Heart right ventricle (tissue), 16 donors: ENCODE data around the gene MYO1H. TPM values are rescaled to one million over a fixed set of nuclear protein-coding genes. Genes with fewer than 3 reads are reported as not detected.

Experiments
- ATAC-seq, 8 donors: fragments of 200-7000 bp; cut with Tn5 transposase; one replicate each; pipeline ENCODE4 v1.9.1; 2020; ENCODE audit warnings: mild to moderate bottlenecking in 8 of 8, moderate library complexity in 8 of 8, moderate number of reproducible peaks in 1 of 8
- DNase-seq, 2 donors: peaks; one replicate each; pipeline ENCODE4 v3.0.0-alpha.2; 2020
- H3K27ac ChIP-seq, 10 donors: fragments of 200-600 bp; sonication (generic) in 2 of 10; one replicate each; pipeline versions ENCODE4 v1.5.0 to v1.8.0; 2020 to 2022; ENCODE audit warnings: mild to moderate bottlenecking in 3 of 10
- H3K27me3 ChIP-seq, 7 donors: fragments of 200-600 bp; one replicate each; pipeline ENCODE4 v1.8.0; 2021 to 2022; ENCODE audit warnings: mild to moderate bottlenecking in 2 of 7
- H3K36me3 ChIP-seq, 9 donors: fragments of 200-600 bp; sonication (generic) in 1 of 9; one replicate each; pipeline versions ENCODE4 v1.5.0 to v1.8.0; 2020 to 2022; ENCODE audit warnings: mild to moderate bottlenecking in 2 of 9
- H3K4me1 ChIP-seq, 9 donors: fragments of 200-600 bp; sonication (generic) in 1 of 9; one replicate each; pipeline versions ENCODE4 v1.5.0 to v1.8.0; 2020 to 2022; ENCODE audit warnings: mild to moderate bottlenecking in 4 of 9
- H3K4me3 ChIP-seq, 10 donors: fragments of 200-600 bp; sonication (generic) in 2 of 10; one replicate each; pipeline versions ENCODE4 v1.5.0 to v1.8.0; 2020 to 2022; ENCODE audit warnings: mild to moderate bottlenecking in 7 of 10, moderate library complexity in 2 of 10
- H3K9me3 ChIP-seq, 11 donors: fragments of 200-600 bp in 10 of 11; sonication (generic) in 2 of 11; one replicate each; pipeline versions ENCODE4 v1.5.0 to v1.8.0; 2013 to 2022; ENCODE audit warnings: mild to moderate bottlenecking in 2 of 11, control low read depth in 1 of 11, moderate library complexity in 1 of 11
- WGBS, 2 donors: extraction: QIAGEN DNeasy Blood & Tissue Kit; methylation state at CpG; one replicate each; pipeline ENCODE4 v1.1.7; 2013; ENCODE audit warnings: inconsistent platforms in 1 of 2; 5-methylcytosine and 5-hydroxymethylcytosine counted together
- intact Hi-C, 10 donors: fragments of 100-400 bp; cut with DNase I; formaldehyde crosslinking; loops; one replicate each; pipeline versions ENCODE4 v1.11.1 to v1.14.2; 2022
- polyA plus RNA-seq, 2 donors: library from polyadenylated mRNA; stranded (reverse); fragments of 200-250 nt; gene quantifications; one replicate each; pipeline ENCODE4 v1.2.3, GENCODE V29; 2013
- total RNA-seq, 10 donors: library from RNA; stranded (reverse); fragmentation: NEBNext Ultra II Directional in 3 of 10; extraction: Animal tissue kit (Norgen Biotek cat#: 25700) in 3 of 10; gene quantifications; one replicate each; pipeline versions ENCODE4 v1.2.1 to v1.2.4, GENCODE V29; 2021 to 2023
- TF ChIP-seq, protein P1 (sequence below), 9 donors: fragments of 200-600 bp; sonication (generic) in 2 of 9; IDR thresholded peaks; one replicate each; pipeline versions ENCODE4 v1.5.0 to v1.8.0; 2021 to 2022; ENCODE audit warnings: antibody characterized with exemption in 9 of 9, mild to moderate bottlenecking in 5 of 9, moderate library complexity in 1 of 9
- donor health status: Arrhythmogenic right ventricular cardiomyopathy.
- donor health status: ischemic (EF 13 %, LVEDD 7.1; RV severe dilation, severe dysfunction).
- donor health status: healthy with polysubstance abuse.
- donor health status: DM: no; HTN: yes; CAD: no.
- donor health status: DM: no; HTN: no; CAD: no.
- donor health status: ischemic (EF 25% LVEDD 6.9; RV normal size, moderate dysfunction).
- donor health status: ischemic (EF 25% LVEDD 5.7; RV mildly dilated, moderate dysfunction).
- donor health status: healthy.
- donor health status: DM: yes; HTN: yes; CAD: no.
- donor health status: Ischemic cardiomyopathy.
- donor health status: ischemic (EF 35%, LVEDD 5.7; RV mildly dilated, moderate dysfunction).
- donor health status: nonischemic (EF 11% LVEDD 7.7; RV severe dilation, severe dysfunction).
- donor health status: DM: yes; HTN: yes; CAD: no.
- donor health status: PGD.
- donor health status: ischemic (EF 29% LVEDD 5.4; RV normal size, mild dysfunction).
- donor health status: nonischemic (EF 23%, LVEDD 6.1; RV moderate dilation, normal function).

The MYO1H gene
- total and polyA plus RNA-seq, 12 donors: 0.07 to 1.3 (median 0.51) TPM; not detected in 4

DNA sequence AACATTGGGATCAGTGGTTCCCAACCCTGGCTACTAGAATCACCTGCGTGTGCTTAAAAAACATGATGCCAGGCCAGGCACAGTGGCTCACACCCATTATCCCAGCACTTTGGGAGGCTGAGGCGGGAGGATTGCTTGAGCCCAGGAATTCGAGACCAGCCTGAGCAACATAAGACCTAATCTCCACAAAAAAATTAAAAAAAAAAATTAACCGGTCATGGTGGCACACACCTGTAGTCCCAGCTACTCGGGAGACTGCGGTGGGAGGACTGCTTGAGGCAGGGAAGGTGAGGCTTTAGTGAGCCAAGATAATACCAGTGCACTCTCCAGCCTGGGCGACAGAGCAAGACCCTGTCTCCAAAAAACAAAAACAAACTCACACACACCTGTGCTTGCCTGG, 127.4 kb downstream of the MYO1H start:
- Histone ChIP-seq H3K4me1 (peaks cover 8 to 84% (median 74%) of the 10 kb centered on the region in 9 donors), H3K4me3 (peak overlapping the region in 3 of 10 donors; percentile 87 to 99 (median 94)), H3K36me3 (peaks cover 0 to 43% (median 2%) of the 10 kb centered on the region in 9 donors), H3K9me3 (no peaks in the 10 kb centered on the region), H3K27me3 (no peaks in the 10 kb centered on the region), H3K27ac (peak overlapping the region in 3 of 10 donors; percentile 5 to 100 (median 96))
- TF ChIP-seq, protein P1, sequence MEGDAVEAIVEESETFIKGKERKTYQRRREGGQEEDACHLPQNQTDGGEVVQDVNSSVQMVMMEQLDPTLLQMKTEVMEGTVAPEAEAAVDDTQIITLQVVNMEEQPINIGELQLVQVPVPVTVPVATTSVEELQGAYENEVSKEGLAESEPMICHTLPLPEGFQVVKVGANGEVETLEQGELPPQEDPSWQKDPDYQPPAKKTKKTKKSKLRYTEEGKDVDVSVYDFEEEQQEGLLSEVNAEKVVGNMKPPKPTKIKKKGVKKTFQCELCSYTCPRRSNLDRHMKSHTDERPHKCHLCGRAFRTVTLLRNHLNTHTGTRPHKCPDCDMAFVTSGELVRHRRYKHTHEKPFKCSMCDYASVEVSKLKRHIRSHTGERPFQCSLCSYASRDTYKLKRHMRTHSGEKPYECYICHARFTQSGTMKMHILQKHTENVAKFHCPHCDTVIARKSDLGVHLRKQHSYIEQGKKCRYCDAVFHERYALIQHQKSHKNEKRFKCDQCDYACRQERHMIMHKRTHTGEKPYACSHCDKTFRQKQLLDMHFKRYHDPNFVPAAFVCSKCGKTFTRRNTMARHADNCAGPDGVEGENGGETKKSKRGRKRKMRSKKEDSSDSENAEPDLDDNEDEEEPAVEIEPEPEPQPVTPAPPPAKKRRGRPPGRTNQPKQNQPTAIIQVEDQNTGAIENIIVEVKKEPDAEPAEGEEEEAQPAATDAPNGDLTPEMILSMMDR (IDR thresholded peaks at IDR 0.05): no peak
- ATAC-seq: no peak
- intact Hi-C loops: loop anchor here in 4 of 10 donors (5.0 kb wide), 2 partner anchors 38 to 43 kb away; no protein-coding TSS in a partner anchor
- WGBS, 2 donors: 90 to 93% methylated on average over 7 of the region's 7 CpGs
- no peak for DNase-seq

- DNase-seq: no peak
- intact Hi-C loops: loop anchor here in 9 of 10 donors (2.0 to 5.0 kb wide), 4 partner anchors 39 to 47 kb away; no protein-coding TSS in a partner anchor
- H3K36me3 ChIP-seq: peaks cover 0 to 32% (median 2%) of the 10 kb centered on the region in 9 donors
- peaks cover 8 to 74% (median 63%) of the 10 kb centered on the region in 9 donors for H3K4me1 ChIP-seq
- TF ChIP-seq, protein P1 (IDR thresholded peaks at IDR 0.05): no peak
- ATAC-seq: peak in 2 of 8 donors; percentile 2 to 6
- 14% methylated on average over 19 of the region's 19 CpGs for WGBS, 2 donors
- H3K27ac ChIP-seq: peak overlapping the region in 9 of 10 donors; percentile 96 to 100 (median 98)
- no peaks in the 10 kb centered on the region for H3K27me3 ChIP-seq
- no peaks in the 10 kb centered on the region for H3K9me3 ChIP-seq
- H3K4me3 ChIP-seq: peak overlapping the region; percentile 73 to 99 (median 88)
Observed at GRCh38 chr12:109475993-109476806, 128.5 kb downstream of the MYO1H start.

- TF ChIP-seq, protein P1 (IDR thresholded peaks at IDR 0.05): no peak
- Histone ChIP-seq H3K9me3 (no peaks in the 10 kb centered on the region), H3K4me3 (peak overlapping the region; percentile 73 to 99 (median 88)), H3K27me3 (no peaks in the 10 kb centered on the region), H3K36me3 (peaks cover 0 to 26% (median 2%) of the 10 kb centered on the region in 9 donors), H3K4me1 (peaks cover 8 to 68% (median 60%) of the 10 kb centered on the region in 9 donors), H3K27ac (peak overlapping the region in 9 of 10 donors; percentile 96 to 100 (median 98))
- ATAC-seq (peak in 4 of 8 donors; percentile 17 to 23 (median 18)), DNase-seq (no peak)
- intact Hi-C loops: loop anchor here in 9 of 10 donors (1.0 to 5.0 kb wide), 5 partner anchors 9 to 48 kb away; no protein-coding TSS in a partner anchor
- 1 to 4% methylated on average over 11 of the region's 11 CpGs for WGBS, 2 donors
Observed at GRCh38 chr12:109476807-109477184, 129.1 kb downstream of the MYO1H start.

- Histone ChIP-seq H3K4me1 (peaks cover 8 to 63% (median 56%) of the 10 kb centered on the region in 9 donors), H3K9me3 (no peaks in the 10 kb centered on the region), H3K27ac (peak within 1 kb of the TSS; percentile 92 to 100 (median 98)), H3K27me3 (no peaks in the 10 kb centered on the region), H3K4me3 (peak within 1 kb of the TSS; percentile 73 to 99 (median 88)), H3K36me3 (peaks cover 0 to 24% (median 2%) of the 10 kb centered on the region in 9 donors)
- WGBS, 2 donors: 0 to 1% methylated on average over 54 of the region's 54 CpGs
- TF ChIP-seq, protein P1 (IDR thresholded peaks at IDR 0.05): peak in 4 of 9 donors; percentile 14 to 37 (median 18)
- intact Hi-C loops: loop anchor here in 9 of 10 donors (1.0 to 5.0 kb wide), 5 partner anchors 10 to 49 kb away; no protein-coding TSS in a partner anchor
- DNase-seq (peak; percentile 89 to 91), ATAC-seq (peak; percentile 97 to 100 (median 99))
Observed at GRCh38 chr12:109477185-109477962, 129.7 kb downstream of the MYO1H start, which contains the start of the genes KCTD10 and UBE3B. TSS of gene KCTD10 (minus strand) at chr12:109477300. CDS start at chr12:109477262, 38 bp downstream. TSS of gene UBE3B (plus strand) at chr12:109477634. CDS start at chr12:109483552, 5,918 bp downstream.
